RPMI7951 (cell line): ENCODE results near the gene STIM2. TPM values are rescaled to one million over a fixed set of nuclear protein-coding genes. Genes with fewer than 3 reads are reported as not detected.

Experiments
- DNase-seq: peaks from one replicate; pipeline ENCODE4 v3.0.0-alpha.2; 2012; ENCODE audit warnings: low read depth
- total RNA-seq: library from RNA; depleted of rRNA; stranded (reverse); fragments of >200 nt; shearing (Covaris generic); gene quantifications from 2 replicates; pipeline ENCODE4 v1.2.3, GENCODE V29; 2014

The STIM2 gene
- total RNA-seq, 1 experiment from 2014 or later = 22.5 TPM

DNA sequence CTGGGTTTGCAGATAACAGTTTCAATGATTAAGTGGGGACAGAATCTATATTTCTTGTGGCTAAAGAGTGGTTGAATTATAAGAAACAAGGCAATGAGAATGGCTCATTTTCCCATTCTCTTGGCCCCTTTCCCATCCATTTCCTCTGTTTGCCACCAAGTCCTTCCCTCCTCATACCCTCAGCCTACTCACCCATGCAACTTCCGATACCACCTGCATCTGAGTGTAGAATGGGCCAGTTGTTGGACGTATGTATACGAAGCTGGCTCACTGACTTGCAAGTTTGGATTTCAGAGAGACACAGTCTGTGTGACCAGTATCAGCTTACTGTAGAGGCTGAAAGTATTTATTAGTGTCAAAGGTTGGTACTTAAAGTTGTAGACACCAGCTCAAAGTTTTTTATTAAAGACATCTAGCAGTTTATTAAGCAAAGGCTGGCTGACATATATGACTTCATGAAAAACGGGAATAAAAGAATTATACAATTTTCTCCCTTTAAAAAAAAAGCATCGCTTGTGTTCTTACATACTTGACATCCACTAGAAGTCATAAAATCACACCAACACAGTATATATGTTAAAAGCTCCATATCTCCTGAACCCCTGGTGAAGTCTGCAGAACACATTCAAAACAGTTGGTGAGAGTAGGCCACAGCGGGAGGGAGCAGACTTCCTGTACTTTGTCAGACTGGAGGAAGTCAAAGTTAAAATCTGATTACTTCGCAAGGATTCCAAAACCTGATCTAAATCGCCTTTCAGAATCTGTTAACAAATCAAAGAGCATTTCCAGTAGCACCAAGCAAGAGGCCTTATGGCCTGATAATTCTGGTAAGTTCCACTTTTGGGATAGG lies 22.4 kb upstream of the STIM2 start:
- DNase-seq = no peak

- no peak for DNase-seq
These were observed 21.6 kb upstream of the STIM2 start for GRCh38 chr4:26839016-26839415.

DNA sequence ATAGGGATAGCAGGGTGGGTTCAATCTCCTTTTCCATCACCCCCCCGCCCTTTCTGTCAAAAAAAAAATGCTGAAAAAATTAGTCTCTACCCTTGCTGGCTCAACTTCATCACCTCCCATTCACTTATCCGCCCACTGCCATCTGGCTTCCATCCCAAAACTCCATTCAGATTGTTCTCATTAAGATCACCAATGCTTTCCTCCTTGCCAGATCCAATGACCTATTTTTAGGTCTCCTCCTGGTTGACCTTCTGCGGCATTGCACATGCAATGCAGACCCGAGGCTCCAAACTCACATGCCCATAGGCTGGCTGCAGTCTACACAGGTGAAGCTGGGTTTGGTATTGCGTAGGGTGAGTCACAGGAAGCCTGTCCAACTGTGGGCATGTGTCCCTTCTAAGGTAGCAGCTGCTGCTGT lies 21.1 kb upstream of the STIM2 start:
- DNase-seq = peak; percentile 62

- no peak for DNase-seq
These were observed 19.9 kb upstream of the STIM2 start for GRCh38 chr4:26840786-26841185.

- DNase-seq = no peak
These were observed 17.7 kb upstream of the STIM2 start for GRCh38 chr4:26842911-26843310.

DNA sequence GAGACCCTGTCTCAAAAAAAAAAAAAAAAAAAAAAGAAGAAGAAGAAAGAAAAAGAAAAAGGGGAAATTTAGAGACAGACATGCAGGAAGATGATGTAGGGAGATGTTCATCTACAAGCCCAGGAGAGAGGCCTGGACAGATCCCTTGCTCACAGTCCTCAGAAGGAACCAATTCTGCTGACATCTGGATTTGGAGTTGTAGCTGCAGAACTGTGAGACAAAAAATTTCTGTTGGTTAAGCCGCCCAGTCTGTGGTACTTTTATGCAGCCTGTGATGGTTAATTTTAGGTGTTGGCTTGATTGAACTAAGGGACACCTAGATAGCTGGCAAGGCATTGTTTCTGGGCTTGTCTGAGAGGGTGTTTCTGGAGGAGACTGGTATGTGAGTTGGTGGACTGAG lies 10.1 kb upstream of the STIM2 start:
- DNase-seq = no peak

- DNase-seq = no peak
These were observed 9.5 kb upstream of the STIM2 start for GRCh38 chr4:26851129-26851528.

- DNase-seq = no peak
These were observed 5.9 kb upstream of the STIM2 start for GRCh38 chr4:26854701-26855100.

- DNase-seq = no peak
These were observed 3.7 kb upstream of the STIM2 start for GRCh38 chr4:26856906-26857277.

DNA sequence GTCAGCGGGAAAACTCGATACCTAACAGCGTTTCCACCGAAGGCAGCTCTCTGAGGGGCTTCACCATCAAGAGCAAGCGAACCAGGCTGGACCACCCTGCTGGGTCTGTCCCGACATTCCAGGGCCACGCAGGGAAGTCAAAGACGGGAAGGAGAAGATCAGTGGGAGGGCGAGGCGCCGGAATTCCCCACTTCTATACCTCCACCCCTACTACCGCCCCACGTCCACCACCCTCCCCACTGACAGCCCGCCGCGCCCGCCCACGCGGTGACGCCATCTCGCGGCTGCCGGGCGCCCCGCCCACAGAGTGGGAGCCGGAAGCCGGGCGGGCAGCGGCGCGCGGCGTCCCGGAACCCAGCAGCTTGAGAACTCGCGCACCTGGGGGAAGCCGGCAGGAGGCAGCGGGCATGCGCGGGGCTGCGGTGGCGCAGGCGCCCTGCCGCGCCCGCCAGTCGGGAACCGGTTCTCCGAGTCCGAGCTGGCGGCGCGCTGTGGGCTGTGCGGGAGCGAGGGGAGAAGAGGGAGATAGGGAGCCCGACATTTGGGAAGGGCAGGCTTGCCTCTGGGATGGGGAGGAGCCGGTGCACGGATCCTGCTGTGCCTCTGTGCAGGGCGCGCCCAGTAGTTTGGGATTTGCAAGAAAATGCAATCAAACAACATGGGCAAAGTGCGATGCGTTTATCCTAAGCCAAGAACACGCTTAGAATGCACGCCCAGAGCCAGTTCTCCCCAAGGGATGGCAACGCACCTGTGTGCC lies 3.2 kb upstream of the STIM2 start:
- DNase-seq = peak; percentile 83

- no peak for DNase-seq
These were observed 2.4 kb upstream of the STIM2 start for GRCh38 chr4:26858035-26858918.

DNA sequence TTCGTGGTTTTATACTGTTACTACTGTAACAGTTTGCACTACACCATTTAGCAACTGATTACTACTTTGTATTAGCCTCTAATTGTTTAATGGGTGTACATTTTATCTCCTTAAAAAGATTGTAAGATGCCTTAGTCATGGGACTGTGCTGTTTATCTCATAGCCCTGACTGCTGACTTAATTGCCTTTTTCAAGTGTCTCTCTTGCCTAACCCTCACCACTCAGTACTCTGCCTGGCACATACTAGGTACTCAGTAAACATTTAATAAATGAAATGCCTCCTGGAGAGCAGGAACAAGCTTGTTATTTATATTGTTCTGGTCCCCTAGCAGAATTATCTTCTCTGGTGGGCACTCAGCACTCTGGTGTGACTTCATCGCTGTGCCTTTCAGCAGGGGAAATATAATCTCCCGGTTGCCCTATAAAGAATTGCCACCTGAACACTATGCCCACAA lies 1.7 kb upstream of the STIM2 start:
- DNase-seq = no peak

GRCh38 chr4:26859762-26860156 lies 882 bp upstream of the STIM2 start:
- no peak for DNase-seq

GRCh38 chr4:26860922-26861433 lies 337 bp downstream of the STIM2 start:
- peak; percentile 57 for DNase-seq

GRCh38 chr4:26861434-26862186 lies 969 bp downstream of the STIM2 start:
- DNase-seq = peak; percentile 77

DNA sequence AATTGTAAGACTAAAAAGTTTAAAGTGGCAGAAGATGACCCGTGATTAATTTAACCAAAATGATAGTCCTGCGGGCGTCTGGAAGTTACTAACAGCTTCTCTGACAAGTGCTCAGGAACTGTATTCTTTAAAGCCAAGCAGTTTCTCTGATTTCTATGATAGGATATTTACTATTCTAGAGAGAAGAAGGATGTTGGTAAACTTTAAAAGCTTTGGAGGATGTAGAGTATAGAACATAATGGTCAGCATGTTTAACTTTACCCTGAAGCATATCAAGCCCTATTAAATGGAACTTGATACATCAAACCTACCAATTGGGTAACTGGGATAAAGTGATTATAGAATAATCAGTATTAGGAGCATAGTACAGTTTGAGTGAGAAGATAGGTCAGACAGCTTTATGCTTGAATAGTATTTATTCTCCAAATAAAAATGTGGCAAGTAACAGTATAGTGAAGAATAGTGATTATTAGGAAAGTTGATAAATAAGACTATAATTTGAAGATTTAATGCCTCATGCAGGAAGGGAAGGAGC lies 1.8 kb downstream of the STIM2 start:
- DNase-seq = no peak

DNA sequence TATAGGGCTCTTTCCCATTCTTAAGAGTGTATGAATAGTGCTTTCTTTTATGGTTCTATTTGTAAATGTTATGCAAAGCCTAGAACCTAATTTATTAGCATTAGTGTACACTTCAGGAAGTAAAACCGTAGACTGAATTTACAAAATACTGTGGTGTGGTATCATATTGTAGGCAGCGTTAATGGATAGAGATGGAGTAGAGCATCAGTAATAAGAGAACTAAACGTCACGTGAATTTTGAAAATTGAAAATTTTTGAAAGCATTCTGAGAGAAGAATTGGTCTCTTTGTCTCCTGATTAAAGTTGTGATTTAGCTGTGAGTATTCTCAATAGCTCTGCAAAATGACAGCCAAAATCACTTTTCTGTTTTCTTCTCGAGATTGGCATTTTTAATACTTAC lies 2.9 kb downstream of the STIM2 start:
- DNase-seq = no peak

GRCh38 chr4:26864899-26865298 lies 4.3 kb downstream of the STIM2 start:
- DNase-seq = no peak

DNA sequence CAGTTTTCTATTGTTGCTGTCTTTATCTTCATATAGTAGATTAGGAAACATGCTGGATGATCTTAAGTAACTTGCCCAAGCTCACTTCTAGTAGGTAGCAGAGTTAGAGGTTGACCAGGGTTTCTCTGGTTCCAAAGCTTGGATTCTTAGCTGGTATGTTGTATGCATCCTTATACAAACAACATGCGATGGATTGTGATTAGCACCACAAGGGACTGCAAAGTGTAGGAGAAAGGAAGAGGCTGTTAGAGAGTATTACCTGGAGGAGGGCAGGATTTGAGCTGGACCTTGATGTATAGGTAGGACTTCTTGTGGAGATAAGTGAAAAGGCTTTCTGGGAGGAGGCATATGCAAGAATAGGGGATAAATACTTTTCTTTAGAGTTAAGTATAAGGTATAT lies 5.6 kb downstream of the STIM2 start:
- DNase-seq = no peak

DNA sequence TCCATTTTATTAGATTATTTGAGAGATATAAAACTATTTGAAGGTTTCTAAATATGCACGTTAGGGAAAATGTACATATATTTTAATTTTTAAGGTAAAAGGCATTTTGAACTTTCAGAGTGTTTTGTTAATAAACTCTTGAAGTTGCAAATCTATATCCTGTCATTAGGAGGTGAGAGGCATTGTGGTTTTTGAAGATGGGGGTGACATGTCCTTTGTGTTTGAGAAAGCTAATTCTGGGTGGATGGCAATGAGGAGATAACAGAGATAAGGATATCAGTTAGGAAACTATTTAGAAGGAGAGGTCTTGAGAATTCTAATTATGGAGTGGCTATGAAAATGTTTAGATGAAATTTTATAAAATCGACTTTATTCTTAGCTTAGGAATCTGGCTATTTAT lies 6.1 kb downstream of the STIM2 start:
- no peak for DNase-seq
